RWPE1 (cell line): Measurements from ENCODE around the gene TRPC4.

Source experiments
- CTCF ChIA-PET: fragments of 350-600 bp; sonication (Branson Sonifier 250); formaldehyde crosslinking; extraction: SDS; loops from one replicate; lab custom pipeline; 2021; lab: Yijun Ruan, JAX
- POLR2A ChIA-PET: fragments of 400-600 bp; formaldehyde crosslinking; extraction: SDS; loops from one replicate; lab custom pipeline; 2020; ENCODE audit warnings: antibody characterized with exemption; ENCODE audit not compliant: low non-redundant PET; lab: Yijun Ruan, JAX
- DNase-seq: peaks from one replicate; pipeline ENCODE4 v3.0.0; 2012; ENCODE audit warnings: low spot score
- H3K27ac ChIP-seq: fragments of 450-650 bp; 2 replicates; pipeline ENCODE4 v1.5.1; 2017
- CTCF ChIP-seq: fragments of 450-650 bp; conservative IDR thresholded peaks from 2 replicates; pipeline ENCODE4 v1.5.1; 2017; ENCODE audit warnings: low read depth, mild to moderate bottlenecking

Gene TRPC4

GRCh38 chr13:37905736-37906135 is 36.2 kb upstream of the TRPC4 start:
- ChIA-PET CTCF (no interaction called here), POLR2A (no interaction called here)
- DNase-seq = no peak
- H3K27ac ChIP-seq = no peak overlapping the region
- TF ChIP-seq CTCF = no peak

GRCh38 chr13:37899753-37900152 is 30.2 kb upstream of the TRPC4 start:
- no peak for DNase-seq
- CTCF ChIA-PET = no interaction called here
- H3K27ac ChIP-seq = no peak overlapping the region
- TF ChIP-seq CTCF = no peak
- POLR2A ChIA-PET = no interaction called here

DNA sequence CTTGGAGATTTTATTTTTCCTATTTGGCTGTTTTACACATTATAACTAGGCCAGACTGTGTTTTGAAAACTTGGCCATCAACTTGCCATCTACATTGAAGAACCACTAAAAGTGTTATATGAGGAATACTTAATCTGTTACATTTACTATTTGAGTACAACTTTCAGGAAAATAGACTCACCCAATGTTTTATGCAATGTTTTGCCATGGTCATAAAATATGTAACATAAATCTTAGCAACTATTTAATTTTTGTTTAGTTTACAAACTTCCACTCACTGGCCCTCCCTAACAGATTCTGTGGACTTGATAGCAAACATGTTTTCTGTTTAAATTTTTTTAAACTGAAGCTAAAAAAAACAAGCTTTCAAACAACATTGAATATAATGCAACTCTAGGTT is 23.7 kb upstream of the TRPC4 start:
- no peak overlapping the region for H3K27ac ChIP-seq
- no peak for TF ChIP-seq CTCF
- ChIA-PET POLR2A (no interaction called here), CTCF (no interaction called here)
- DNase-seq = no peak

DNA sequence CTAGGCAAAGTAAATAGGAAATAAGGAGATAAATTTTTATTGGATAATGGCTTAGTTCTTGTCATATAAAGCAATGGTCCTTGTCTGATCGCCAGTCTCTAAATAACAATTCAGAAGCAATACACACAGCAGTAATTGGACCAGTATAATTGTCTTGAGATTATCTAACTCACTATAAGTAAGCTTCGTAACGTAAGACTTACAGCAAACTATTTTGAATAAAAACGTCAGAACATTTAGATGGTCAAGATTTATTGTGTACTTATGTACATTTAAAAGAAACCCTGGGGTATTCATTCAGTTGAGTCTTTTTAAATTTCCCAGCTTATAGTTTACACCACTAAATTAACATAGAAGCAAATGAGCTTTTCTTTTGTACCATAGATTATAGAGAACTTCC is 20.2 kb upstream of the TRPC4 start:
- CTCF ChIA-PET = no interaction called here
- no peak for TF ChIP-seq CTCF
- DNase-seq = no peak
- POLR2A ChIA-PET = no interaction called here
- H3K27ac ChIP-seq = no peak overlapping the region

DNA sequence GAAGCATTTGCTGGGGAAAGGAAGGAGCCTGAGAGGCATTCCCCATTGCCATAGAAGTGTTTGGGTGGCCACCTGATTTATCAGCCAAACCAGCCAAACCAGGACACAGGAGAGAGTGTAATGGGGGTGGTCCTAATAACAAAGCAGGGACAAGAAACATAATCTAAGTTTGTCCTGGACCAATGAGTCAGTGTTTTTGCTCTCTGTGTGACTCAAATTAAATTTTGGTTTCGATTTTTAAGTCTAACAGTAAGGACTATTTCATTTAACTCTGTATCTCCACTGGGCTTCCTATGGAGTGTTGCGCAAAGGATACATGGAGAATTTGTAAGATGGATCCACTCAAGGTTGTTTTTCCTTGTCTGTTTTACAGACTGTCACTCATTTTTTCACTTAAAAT is 19.5 kb upstream of the TRPC4 start:
- ChIA-PET CTCF (no interaction called here), POLR2A (no interaction called here)
- no peak for DNase-seq
- no peak for TF ChIP-seq CTCF
- H3K27ac ChIP-seq = no peak overlapping the region

GRCh38 chr13:37886879-37887278 is 17.3 kb upstream of the TRPC4 start:
- no peak for TF ChIP-seq CTCF
- H3K27ac ChIP-seq = no peak overlapping the region
- no peak for DNase-seq
- ChIA-PET POLR2A (no interaction called here), CTCF (no interaction called here)

DNA sequence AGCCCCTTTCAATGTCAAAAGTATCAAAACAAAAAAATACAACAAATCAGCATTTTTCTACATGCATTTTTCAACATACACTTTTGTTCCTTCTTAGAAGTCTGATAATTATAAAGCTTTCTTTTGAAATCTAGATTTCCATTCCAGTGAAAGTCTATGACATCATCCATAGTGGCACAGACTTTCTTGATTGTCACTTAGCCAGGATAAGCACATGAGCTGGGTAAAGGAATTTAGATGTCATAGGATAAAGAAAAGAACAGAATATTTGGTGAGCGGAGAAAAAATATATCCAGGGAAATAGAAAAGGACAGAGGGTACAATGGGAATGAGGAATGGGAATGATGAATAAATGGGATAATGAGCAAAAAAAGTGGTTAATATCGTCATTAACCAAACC is 15.1 kb upstream of the TRPC4 start:
- H3K27ac ChIP-seq = no peak overlapping the region
- no peak for TF ChIP-seq CTCF
- ChIA-PET CTCF (no interaction called here), POLR2A (no interaction called here)
- DNase-seq = no peak
